ENCODE measurements around the gene HNF1B.
"Not testable (repeated sequence)": the region's sequence is repeated elsewhere in the genome, so short reads cannot be mapped to it uniquely, and the experiment has no call there.

HNF1B gene

GRCh38 chr17:37679995-37680394 lies 64.9 kb downstream of the HNF1B start:
- not testable (repeated sequence) for H3K27ac Mint-ChIP-seq, H3K4me3 Mint-ChIP-seq, H3K36me3 Mint-ChIP-seq, H3K9me3 Mint-ChIP-seq
- H3K4me1 Mint-ChIP-seq, result peaks cover 13% of the 10 kb centered on the region
- H3K27me3 Mint-ChIP-seq, result peaks cover 13% of the 10 kb centered on the region

DNA sequence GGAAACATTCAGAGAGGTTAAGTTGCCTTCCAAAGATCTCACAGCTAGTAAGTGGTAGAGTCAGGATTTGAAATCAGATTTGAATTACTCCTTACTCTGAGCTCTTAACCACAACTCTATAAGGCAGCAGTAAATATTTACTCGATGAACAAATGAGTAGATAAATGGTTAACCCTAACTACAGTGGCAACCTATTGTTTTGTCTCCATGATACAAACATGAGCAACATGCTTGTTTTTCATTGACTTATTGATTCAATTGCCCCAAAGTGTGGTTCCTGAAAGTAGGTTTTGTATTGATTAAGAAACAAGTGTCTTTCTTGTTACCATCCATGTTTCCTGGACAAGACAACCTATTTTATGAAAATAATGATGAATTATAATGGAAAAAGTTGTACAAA lies 66.8 kb downstream of the HNF1B start:
- Mint-ChIP-seq H3K4me3 (no peak overlapping the region), H3K9me3 (no peaks in the 10 kb centered on the region), H3K27ac (no peak overlapping the region), H3K36me3 (peaks cover 2% of the 10 kb centered on the region), H3K27me3 (peaks cover 13% of the 10 kb centered on the region), H3K4me1 (peaks cover 2% of the 10 kb centered on the region)

DNA sequence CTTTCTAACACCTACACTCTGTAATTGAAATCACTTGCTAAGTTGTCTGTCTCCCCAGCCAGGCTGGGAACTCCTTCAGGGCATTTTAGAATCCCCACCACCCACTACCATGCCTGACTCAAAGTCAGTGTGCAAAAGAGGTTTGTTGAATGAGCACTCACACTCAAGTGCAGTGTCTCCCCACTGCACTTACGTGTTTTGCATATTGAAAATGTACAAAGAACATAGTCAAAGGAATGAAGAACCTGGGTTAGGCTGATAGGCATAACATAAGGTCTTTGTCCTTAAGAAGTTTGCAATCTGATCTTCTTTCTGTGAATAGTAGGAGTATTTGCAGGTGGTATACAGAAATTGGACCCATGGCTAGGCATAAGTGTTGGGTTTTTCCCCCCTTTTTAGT lies 67.8 kb downstream of the HNF1B start:
- Mint-ChIP-seq H3K36me3 (peaks cover 2% of the 10 kb centered on the region), H3K27me3 (peaks cover 13% of the 10 kb centered on the region), H3K27ac (no peak overlapping the region), H3K9me3 (no peaks in the 10 kb centered on the region), H3K4me1 (no peaks in the 10 kb centered on the region), H3K4me3 (no peak overlapping the region)

- Mint-ChIP-seq H3K9me3 (no peaks in the 10 kb centered on the region), H3K36me3 (peaks cover 2% of the 10 kb centered on the region), H3K27ac (no peak overlapping the region), H3K4me3 (no peak overlapping the region), H3K27me3 (peaks cover 13% of the 10 kb centered on the region), H3K4me1 (no peaks in the 10 kb centered on the region)
Measured at GRCh38 chr17:37676115-37676925, 68.5 kb downstream of the HNF1B start.

GRCh38 chr17:37674511-37674910 lies 70.3 kb downstream of the HNF1B start:
- peaks cover 2% of the 10 kb centered on the region for H3K36me3 Mint-ChIP-seq
- no peaks in the 10 kb centered on the region for H3K9me3 Mint-ChIP-seq
- no peak overlapping the region for H3K27ac Mint-ChIP-seq
- no peak overlapping the region for H3K4me3 Mint-ChIP-seq
- H3K27me3 Mint-ChIP-seq, result peaks cover 13% of the 10 kb centered on the region
- H3K4me1 Mint-ChIP-seq, result no peaks in the 10 kb centered on the region

DNA sequence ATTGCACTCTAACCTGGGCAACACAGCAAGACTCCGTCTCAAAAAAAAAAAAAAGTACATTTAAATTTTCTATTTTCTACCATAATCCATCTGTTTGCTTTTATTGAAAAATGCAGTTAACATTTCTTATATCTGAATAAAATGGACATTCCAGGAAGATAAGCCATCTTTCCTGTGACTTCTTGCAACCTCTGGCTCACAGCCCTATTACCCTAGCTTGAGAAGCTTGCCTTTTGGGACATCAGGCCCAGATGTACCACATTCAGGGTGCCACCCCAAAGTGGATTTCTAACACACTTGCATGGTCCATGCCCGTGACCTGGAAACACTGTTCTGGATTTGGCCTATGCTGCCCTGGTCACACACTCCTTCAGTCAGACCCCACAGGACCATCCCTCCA lies 71.5 kb downstream of the HNF1B start:
- Mint-ChIP-seq H3K4me3 (no peak overlapping the region), H3K27ac (no peak overlapping the region), H3K36me3 (peaks cover under 1% of the 10 kb centered on the region), H3K9me3 (no peaks in the 10 kb centered on the region), H3K27me3 (peaks cover 12% of the 10 kb centered on the region), H3K4me1 (no peaks in the 10 kb centered on the region)

DNA sequence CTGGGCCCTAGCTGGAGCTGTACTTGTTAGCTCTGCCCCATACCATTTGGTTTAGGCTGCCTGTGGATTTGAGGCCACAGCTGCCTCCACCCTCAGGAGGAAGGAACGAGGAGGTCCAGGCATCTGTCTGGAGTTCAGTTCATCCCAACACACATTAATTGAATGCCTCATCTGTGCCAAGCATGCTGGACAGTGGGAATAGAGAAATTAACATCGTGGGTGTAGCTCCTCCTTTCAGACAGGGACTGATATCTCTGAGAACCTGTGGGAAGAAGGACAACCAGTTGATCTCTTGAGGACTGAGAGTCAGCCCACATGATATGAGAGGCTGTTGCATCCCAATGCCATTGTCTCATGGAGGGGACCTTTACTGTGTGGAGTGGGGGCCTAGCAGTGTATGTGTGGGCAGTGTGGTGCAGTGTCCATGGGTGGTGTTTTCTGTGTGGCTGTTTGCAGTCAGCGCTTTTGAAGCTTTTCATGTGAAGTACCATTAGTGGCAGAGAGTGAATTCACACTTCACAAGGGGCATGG lies 72.2 kb downstream of the HNF1B start:
- H3K27ac Mint-ChIP-seq, result no peak overlapping the region
- H3K27me3 Mint-ChIP-seq, result peaks cover 10% of the 10 kb centered on the region
- no peaks in the 10 kb centered on the region for H3K9me3 Mint-ChIP-seq
- H3K36me3 Mint-ChIP-seq, result no peaks in the 10 kb centered on the region
- H3K4me1 Mint-ChIP-seq, result no peaks in the 10 kb centered on the region
- no peak overlapping the region for H3K4me3 Mint-ChIP-seq

- peaks cover 4% of the 10 kb centered on the region for H3K27me3 Mint-ChIP-seq
- H3K27ac Mint-ChIP-seq, result no peak overlapping the region
- H3K9me3 Mint-ChIP-seq, result no peaks in the 10 kb centered on the region
- no peak overlapping the region for H3K4me3 Mint-ChIP-seq
- no peaks in the 10 kb centered on the region for H3K36me3 Mint-ChIP-seq
- no peaks in the 10 kb centered on the region for H3K4me1 Mint-ChIP-seq
Measured at GRCh38 chr17:37671824-37672547, 72.9 kb downstream of the HNF1B start.

GRCh38 chr17:37671028-37671823 lies 73.6 kb downstream of the HNF1B start:
- H3K4me1 Mint-ChIP-seq, result no peaks in the 10 kb centered on the region
- H3K9me3 Mint-ChIP-seq, result no peaks in the 10 kb centered on the region
- H3K36me3 Mint-ChIP-seq, result no peaks in the 10 kb centered on the region
- H3K27me3 Mint-ChIP-seq, result peaks cover 3% of the 10 kb centered on the region
- no peak overlapping the region for H3K27ac Mint-ChIP-seq
- H3K4me3 Mint-ChIP-seq, result no peak overlapping the region

GRCh38 chr17:37667039-37667438 lies 77.8 kb downstream of the HNF1B start:
- Mint-ChIP-seq H3K36me3 (no peaks in the 10 kb centered on the region), H3K9me3 (no peaks in the 10 kb centered on the region), H3K4me3 (no peak overlapping the region), H3K27me3 (no peaks in the 10 kb centered on the region), H3K4me1 (no peaks in the 10 kb centered on the region), H3K27ac (no peak overlapping the region)

DNA sequence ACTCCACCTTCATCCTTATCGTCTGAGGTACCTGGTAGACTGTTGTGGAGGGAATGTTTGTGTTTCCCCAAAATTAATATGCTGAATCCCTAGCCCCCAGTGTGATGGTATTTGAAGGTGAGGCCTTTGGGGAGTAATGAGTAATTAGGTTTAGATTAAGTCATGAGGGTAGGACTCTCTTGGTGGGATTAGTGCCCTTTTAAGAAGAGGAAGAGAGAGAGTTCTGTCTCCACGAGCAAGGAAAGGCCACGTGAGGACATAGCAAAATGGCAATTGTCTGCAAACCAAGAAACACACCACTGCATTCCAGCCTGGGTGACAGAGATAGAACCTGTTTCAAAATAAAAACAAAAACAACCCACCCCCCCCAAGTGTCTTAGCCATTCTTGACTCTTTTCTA lies 80.6 kb downstream of the HNF1B start:
- Mint-ChIP-seq H3K27ac (no peak overlapping the region), H3K9me3 (no peaks in the 10 kb centered on the region), H3K4me1 (no peaks in the 10 kb centered on the region)

GRCh38 chr17:37662353-37662752 lies 82.5 kb downstream of the HNF1B start:
- H3K4me1 Mint-ChIP-seq, result no peaks in the 10 kb centered on the region
- H3K4me3 Mint-ChIP-seq, result no peak overlapping the region
- H3K27ac Mint-ChIP-seq, result no peak overlapping the region
- no peaks in the 10 kb centered on the region for H3K27me3 Mint-ChIP-seq
- no peaks in the 10 kb centered on the region for H3K9me3 Mint-ChIP-seq
- H3K36me3 Mint-ChIP-seq, result no peaks in the 10 kb centered on the region

More for the DNA sequence above, 80.6 kb downstream of the HNF1B start:
- H3K36me3 Mint-ChIP-seq, result no peaks in the 10 kb centered on the region
- H3K27me3 Mint-ChIP-seq, result no peaks in the 10 kb centered on the region
- H3K4me3 Mint-ChIP-seq, result no peak overlapping the region

DNA sequence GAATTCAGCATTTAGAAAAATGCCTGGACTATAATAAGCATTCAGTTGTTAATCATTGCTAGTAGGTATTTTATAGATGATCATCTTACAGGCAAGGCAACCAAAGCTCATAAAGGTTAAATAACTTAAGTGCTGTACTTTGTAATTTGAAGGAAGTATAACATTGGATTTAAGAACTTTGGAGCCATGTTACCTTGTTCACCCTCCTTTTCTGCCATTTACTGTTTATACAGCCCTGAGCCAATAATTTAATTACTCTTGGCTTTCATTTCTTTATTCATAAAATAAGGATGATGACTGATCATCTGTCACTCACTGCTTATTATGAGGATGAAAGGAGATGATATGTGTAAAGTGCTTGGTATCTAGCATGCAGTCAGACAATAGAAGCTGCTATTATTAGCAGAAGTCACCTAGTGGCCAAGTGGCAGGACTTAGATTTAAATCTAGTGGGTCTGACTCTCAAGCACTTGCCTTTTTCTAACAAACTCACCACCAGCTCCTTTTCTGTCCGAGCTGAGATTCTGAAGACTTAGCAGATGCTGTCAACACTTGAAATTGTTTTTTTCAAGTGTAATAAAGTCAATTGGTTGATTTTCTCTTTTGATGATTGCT lies 83.4 kb downstream of the HNF1B start:
- H3K9me3 Mint-ChIP-seq, result no peaks in the 10 kb centered on the region
- no peaks in the 10 kb centered on the region for H3K4me1 Mint-ChIP-seq
- H3K27ac Mint-ChIP-seq, result no peak overlapping the region
- no peaks in the 10 kb centered on the region for H3K27me3 Mint-ChIP-seq
- H3K4me3 Mint-ChIP-seq, result no peak overlapping the region
- no peaks in the 10 kb centered on the region for H3K36me3 Mint-ChIP-seq

DNA sequence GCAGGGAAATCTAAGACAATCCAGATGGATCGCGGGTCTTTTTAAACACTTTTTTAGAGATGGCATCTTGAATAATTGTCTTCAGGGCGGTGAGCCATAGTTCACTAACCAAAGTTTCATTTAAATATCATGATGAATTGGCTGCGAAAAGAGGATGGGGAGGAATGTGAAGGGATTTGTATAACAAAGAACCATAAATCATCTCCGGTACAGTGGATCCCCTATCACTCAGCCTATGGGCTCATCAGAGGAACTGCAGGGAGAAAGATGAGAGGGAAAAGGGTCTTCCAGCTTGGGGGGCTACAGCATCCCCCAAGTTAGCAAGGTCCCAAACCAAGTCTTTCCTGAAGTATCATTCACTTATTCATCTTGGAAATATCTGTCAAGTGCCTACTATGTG lies 84.9 kb downstream of the HNF1B start:
- H3K27ac Mint-ChIP-seq, result no peak overlapping the region
- no peak overlapping the region for H3K4me3 Mint-ChIP-seq
- no peaks in the 10 kb centered on the region for H3K27me3 Mint-ChIP-seq
- H3K4me1 Mint-ChIP-seq, result no peaks in the 10 kb centered on the region
- H3K9me3 Mint-ChIP-seq, result no peaks in the 10 kb centered on the region
- no peaks in the 10 kb centered on the region for H3K36me3 Mint-ChIP-seq

- Mint-ChIP-seq H3K9me3 (no peaks in the 10 kb centered on the region), H3K4me3 (no peak overlapping the region), H3K36me3 (no peaks in the 10 kb centered on the region), H3K27ac (no peak overlapping the region), H3K4me1 (no peaks in the 10 kb centered on the region), H3K27me3 (no peaks in the 10 kb centered on the region)
Measured at GRCh38 chr17:37657202-37657601, 87.7 kb downstream of the HNF1B start.
